Testis (tissue), 2 donors: ENCODE results near the gene TULP4.

Experiments used
- POLR2A ChIP-seq: fragments of 450-650 bp; IDR thresholded peaks from one replicate; pipeline ENCODE4 v1.6.1; 2017; ENCODE audit warnings: antibody characterized with exemption, mild to moderate bottlenecking, moderate library complexity
- TF ChIP-seq, protein P1 (sequence below), 3 experiments: fragments of 450-650 bp in 2 of 3; fragments of 200-600 bp in 1 of 3; sonication (generic) in 1 of 3; IDR thresholded peaks; one replicate each; pipeline ENCODE4 v1.5.1; 2016 to 2019; ENCODE audit warnings: antibody characterized with exemption in 3 of 3, mild to moderate bottlenecking in 2 of 3, moderate library complexity in 1 of 3

DNA sequence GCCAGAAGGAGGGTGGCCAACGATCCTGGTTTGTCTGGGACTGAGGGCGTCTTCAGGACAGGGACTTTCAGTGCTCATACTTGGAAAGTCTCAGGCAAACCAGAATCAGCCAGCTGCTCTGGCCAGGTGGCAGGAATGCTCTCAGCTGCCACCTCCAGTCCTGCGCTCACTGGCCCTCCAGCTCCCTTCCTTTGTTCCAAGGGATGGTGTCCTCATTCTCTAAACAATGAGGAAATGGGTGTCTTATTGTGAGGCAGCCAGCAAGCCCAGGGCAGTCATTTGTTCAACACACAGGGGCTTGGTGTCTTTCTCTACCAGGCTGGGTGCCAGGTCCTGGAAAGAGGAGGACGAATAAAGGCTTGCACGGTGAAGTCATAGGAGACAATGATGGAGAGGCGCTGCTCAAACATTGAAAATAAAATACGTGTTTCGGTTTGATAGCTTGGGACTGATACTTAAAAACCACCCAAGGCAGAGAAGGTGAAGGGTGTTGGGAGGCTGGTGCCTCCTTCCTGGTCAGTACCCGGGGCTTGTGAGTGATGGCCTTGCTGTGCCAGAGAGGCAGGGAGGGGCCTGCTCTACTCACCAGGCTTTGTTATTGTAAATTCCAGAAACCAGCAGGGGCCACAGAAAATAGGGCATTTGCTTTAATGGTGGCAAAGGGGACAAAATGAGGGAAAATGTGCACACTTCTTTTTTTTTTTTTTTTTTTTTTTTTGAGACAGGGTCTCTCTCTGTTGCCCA, 236.3 kb downstream of the TULP4 start:
- TF ChIP-seq, protein P1, sequence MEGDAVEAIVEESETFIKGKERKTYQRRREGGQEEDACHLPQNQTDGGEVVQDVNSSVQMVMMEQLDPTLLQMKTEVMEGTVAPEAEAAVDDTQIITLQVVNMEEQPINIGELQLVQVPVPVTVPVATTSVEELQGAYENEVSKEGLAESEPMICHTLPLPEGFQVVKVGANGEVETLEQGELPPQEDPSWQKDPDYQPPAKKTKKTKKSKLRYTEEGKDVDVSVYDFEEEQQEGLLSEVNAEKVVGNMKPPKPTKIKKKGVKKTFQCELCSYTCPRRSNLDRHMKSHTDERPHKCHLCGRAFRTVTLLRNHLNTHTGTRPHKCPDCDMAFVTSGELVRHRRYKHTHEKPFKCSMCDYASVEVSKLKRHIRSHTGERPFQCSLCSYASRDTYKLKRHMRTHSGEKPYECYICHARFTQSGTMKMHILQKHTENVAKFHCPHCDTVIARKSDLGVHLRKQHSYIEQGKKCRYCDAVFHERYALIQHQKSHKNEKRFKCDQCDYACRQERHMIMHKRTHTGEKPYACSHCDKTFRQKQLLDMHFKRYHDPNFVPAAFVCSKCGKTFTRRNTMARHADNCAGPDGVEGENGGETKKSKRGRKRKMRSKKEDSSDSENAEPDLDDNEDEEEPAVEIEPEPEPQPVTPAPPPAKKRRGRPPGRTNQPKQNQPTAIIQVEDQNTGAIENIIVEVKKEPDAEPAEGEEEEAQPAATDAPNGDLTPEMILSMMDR (IDR thresholded peaks at IDR 0.05): no peak
- no peak for TF ChIP-seq POLR2A
